Activated CD4-positive, alpha-beta memory T cell treated with anti-CD3 and anti-CD28 coated beads for 36 hours (primary cell): ENCODE results near the gene RNF207. TPM values are rescaled to one million over a fixed set of nuclear protein-coding genes. Genes with fewer than 3 reads are reported as not detected.

Source experiments
- CTCF ChIA-PET: fragments of 350-600 bp; sonication (Branson Sonifier 250); formaldehyde crosslinking; loops from one replicate; lab custom pipeline; 2021; ENCODE audit warnings: antibody characterized with exemption, inconsistent platforms; lab: Charles Lee
- POLR2A ChIA-PET: fragments of 350-600 bp; sonication (Branson Sonifier 250); formaldehyde crosslinking; loops from one replicate; lab custom pipeline; 2021; ENCODE audit warnings: antibody characterized with exemption; lab: Charles Lee
- DNase-seq: peaks from one replicate; pipeline ENCODE4 v3.0.0-alpha.2; 2020
- H3K27ac Mint-ChIP-seq: one replicate; pipeline ENCODE4 v1.8.0; 2021; ENCODE audit warnings: mixed read lengths
- H3K27me3 Mint-ChIP-seq: one replicate; pipeline ENCODE4 v1.8.0; 2021; ENCODE audit warnings: mixed read lengths
- H3K36me3 Mint-ChIP-seq: one replicate; pipeline ENCODE4 v1.8.0; 2021; ENCODE audit warnings: mixed read lengths
- H3K4me1 Mint-ChIP-seq: one replicate; pipeline ENCODE4 v1.8.0; 2021; ENCODE audit warnings: low read depth, mixed read lengths
- H3K4me3 Mint-ChIP-seq: one replicate; pipeline ENCODE4 v1.8.0; 2021; ENCODE audit warnings: mild to moderate bottlenecking, mixed read lengths
- H3K9me3 Mint-ChIP-seq: one replicate; pipeline ENCODE4 v1.8.0; 2021; ENCODE audit warnings: mixed read lengths
- intact Hi-C: fragments of 100-400 bp; cut with micrococcal nuclease; formaldehyde crosslinking; loops from one replicate; pipeline ENCODE4 v1.15.1; 2023
- total RNA-seq, 2 experiments: library from RNA; stranded (reverse); gene quantifications; one replicate each; pipeline ENCODE4 v1.2.3, GENCODE V29; 2021

RNF207 gene
- total RNA-seq, 2 experiments from 2014 or later, result 14.7 to 18.4 TPM

- ChIA-PET CTCF (interaction anchor here (0.8 to 3.0 kb wide), 6 partner anchors 35 to 249 kb away, joined by 3 to 12 read pairs (median 3); partner anchors contain the start of gene RNF207), POLR2A (no interaction called here)
Measured at GRCh38 chr1:6241107-6241886, 35.4 kb downstream of the RNF207 start.

GRCh38 chr1:6241887-6242740, 36.2 kb downstream of the RNF207 start:
- Mint-ChIP-seq H3K36me3 (peaks cover 3% of the 10 kb centered on the region), H3K27ac (no peak overlapping the region), H3K4me3 (no peak overlapping the region), H3K9me3 (no peaks in the 10 kb centered on the region), H3K4me1 (peaks cover 8% of the 10 kb centered on the region), H3K27me3 (peaks cover 47% of the 10 kb centered on the region)
- CTCF ChIA-PET, result interaction anchor here (0.5 to 3.0 kb wide), 13 partner anchors 7 to 248 kb away, joined by 3 to 12 read pairs (median 3); partner anchors contain the start of gene RNF207
- intact Hi-C loops, result no loop called here
- POLR2A ChIA-PET, result no interaction called here
- DNase-seq, result no peak

More at GRCh38 chr1:6241107-6241886, 35.4 kb downstream of the RNF207 start:
- H3K27ac Mint-ChIP-seq, result no peak overlapping the region
- no peak overlapping the region for H3K4me3 Mint-ChIP-seq
- intact Hi-C loops, result no loop called here
- DNase-seq, result no peak
- H3K36me3 Mint-ChIP-seq, result no peaks in the 10 kb centered on the region
- no peaks in the 10 kb centered on the region for H3K9me3 Mint-ChIP-seq
- peaks cover 4% of the 10 kb centered on the region for H3K4me1 Mint-ChIP-seq
- H3K27me3 Mint-ChIP-seq, result peaks cover 41% of the 10 kb centered on the region

GRCh38 chr1:6243053-6243834, 37.3 kb downstream of the RNF207 start:
- POLR2A ChIA-PET, result interaction anchor here (1.5 kb wide), 1 partner anchor 43 kb away, joined by 3 read pairs; no protein-coding TSS in a partner anchor

DNA sequence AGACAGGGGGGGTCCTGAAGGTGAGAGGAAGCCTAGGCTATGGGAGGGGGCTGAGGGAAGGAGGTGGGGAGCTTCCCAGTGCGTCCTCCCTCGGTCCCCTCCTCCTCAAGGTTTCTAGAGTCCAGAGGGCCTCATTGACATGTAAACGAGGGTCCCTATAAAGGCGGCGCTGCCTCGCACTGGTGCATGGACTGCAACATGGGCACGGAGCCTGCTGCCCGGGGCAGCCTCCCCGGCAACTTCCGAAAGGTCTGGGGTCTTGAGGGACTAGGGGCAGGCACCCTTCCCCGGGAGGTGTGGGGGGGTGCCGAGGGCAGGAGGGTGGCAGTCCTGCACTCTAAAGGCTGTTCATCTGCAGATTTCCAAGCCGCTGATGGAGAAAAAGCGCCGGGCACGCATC, 38.1 kb downstream of the RNF207 start, which contains the start of gene HES3:
Gene HES3, plus strand, starts transcription at position 187 of the 400 bp plus-strand sequence. Its CDS starts 187 bp downstream, at position 374.
- CTCF ChIA-PET, result interaction anchor here (0.8 to 3.7 kb wide), 6 partner anchors 7 to 171 kb away, joined by 3 to 41 read pairs (median 4); partner anchors contain the start of genes ICMT and RNF207
- H3K9me3 Mint-ChIP-seq, result no peaks in the 10 kb centered on the region
- H3K27me3 Mint-ChIP-seq, result peaks cover 57% of the 10 kb centered on the region
- POLR2A ChIA-PET, result interaction anchor here (0.9 to 1.5 kb wide), 2 partner anchors 38 to 44 kb away, joined by 3 read pairs; no protein-coding TSS in a partner anchor
- peaks cover 8% of the 10 kb centered on the region for H3K4me1 Mint-ChIP-seq
- no peak within 1 kb of the TSS for H3K4me3 Mint-ChIP-seq
- no peak within 1 kb of the TSS for H3K27ac Mint-ChIP-seq
- intact Hi-C loops, result loop anchor here (2.0 kb wide), 2 partner anchors 35 to 135 kb away; no protein-coding TSS in a partner anchor
- DNase-seq, result no peak
- peaks cover 3% of the 10 kb centered on the region for H3K36me3 Mint-ChIP-seq

More at GRCh38 chr1:6243053-6243834, 37.3 kb downstream of the RNF207 start:
- Mint-ChIP-seq H3K36me3 (peaks cover 3% of the 10 kb centered on the region), H3K4me3 (no peak overlapping the region), H3K27ac (no peak overlapping the region), H3K27me3 (peaks cover 56% of the 10 kb centered on the region), H3K9me3 (no peaks in the 10 kb centered on the region), H3K4me1 (peaks cover 8% of the 10 kb centered on the region)
- intact Hi-C loops, result no loop called here
- CTCF ChIA-PET, result interaction anchor here (0.5 to 3.0 kb wide), 11 partner anchors 9 to 247 kb away, joined by 3 to 12 read pairs (median 3); partner anchors contain the start of gene RNF207
- no peak for DNase-seq

DNA sequence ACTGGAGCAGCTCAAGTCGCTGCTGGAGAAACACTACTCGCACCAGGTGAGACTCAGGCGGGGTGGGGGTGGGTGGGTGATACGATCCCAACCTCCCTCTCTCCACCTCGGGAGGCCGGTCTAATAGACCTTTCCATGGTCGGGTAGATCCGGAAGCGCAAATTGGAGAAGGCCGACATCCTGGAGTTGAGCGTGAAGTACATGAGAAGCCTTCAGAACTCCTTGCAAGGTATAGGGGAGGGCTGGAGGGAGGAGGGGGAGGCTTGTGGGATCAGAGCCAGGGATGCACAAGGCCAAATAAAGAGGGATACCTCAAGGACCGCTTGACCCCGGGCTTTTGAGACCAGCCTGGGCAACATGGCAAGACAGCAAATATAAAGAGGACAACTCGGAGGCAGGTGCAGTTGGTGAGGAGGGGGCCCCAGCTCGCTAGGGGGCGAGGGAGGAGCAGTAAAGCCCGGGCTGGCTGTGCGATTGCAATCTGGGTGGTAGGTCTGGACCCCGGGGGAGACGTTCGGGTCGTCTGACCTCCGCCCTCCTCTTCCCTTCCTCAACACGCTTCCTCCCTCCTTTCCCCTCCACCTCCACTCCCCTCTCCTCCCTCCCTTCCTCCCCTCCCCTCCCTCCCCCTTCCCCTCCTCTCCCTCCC, 38.6 kb downstream of the RNF207 start:
- CTCF ChIA-PET, result interaction anchor here (0.6 to 4.8 kb wide), 22 partner anchors 8 to 196 kb away, joined by 3 to 60 read pairs (median 4); partner anchors contain the start of genes HES2, ICMT and RNF207
- POLR2A ChIA-PET, result interaction anchor here (0.9 kb wide), 1 partner anchor 38 kb away, joined by 3 read pairs; no protein-coding TSS in a partner anchor
- Mint-ChIP-seq H3K27me3 (peaks cover 54% of the 10 kb centered on the region), H3K4me3 (no peak overlapping the region), H3K36me3 (peaks cover 3% of the 10 kb centered on the region), H3K4me1 (peaks cover 8% of the 10 kb centered on the region), H3K9me3 (no peaks in the 10 kb centered on the region), H3K27ac (no peak overlapping the region)
- intact Hi-C loops, result loop anchor here (2.0 to 5.0 kb wide), 3 partner anchors 36 to 178 kb away; partner anchors contain the start of gene ESPN
- DNase-seq, result no peak

DNA sequence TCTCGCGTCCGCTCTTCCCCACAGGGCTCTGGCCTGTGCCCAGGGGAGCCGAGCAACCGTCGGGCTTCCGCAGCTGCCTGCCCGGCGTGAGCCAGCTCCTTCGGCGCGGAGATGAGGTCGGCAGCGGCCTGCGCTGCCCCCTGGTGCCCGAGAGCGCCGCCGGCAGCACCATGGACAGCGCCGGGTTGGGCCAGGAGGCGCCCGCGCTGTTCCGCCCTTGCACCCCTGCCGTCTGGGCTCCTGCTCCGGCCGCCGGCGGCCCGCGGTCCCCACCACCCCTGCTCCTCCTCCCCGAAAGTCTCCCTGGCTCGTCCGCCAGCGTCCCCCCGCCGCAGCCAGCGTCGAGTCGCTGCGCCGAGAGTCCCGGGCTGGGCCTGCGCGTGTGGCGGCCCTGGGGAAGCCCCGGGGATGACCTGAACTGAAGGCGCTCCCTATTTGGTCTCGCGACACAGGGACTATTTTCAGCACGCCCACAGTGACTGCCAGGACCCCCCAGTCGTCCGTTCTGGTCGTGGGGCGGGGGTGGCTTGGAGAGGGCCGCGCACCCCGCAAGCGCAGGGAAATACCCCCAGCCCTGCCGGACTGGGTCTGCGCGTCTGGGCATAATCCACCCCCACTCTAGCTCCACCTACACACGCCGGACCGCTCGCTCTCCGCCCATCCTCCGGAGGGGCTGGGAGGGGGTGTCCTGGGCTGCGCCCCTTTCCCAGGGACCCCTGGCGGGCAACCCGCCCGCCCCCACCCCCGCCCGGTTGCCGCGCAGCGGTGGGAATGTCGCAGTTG, 39.4 kb downstream of the RNF207 start:
- Mint-ChIP-seq H3K9me3 (no peaks in the 10 kb centered on the region), H3K4me3 (no peak overlapping the region), H3K4me1 (peaks cover 8% of the 10 kb centered on the region), H3K27ac (no peak overlapping the region), H3K27me3 (peaks cover 56% of the 10 kb centered on the region), H3K36me3 (peaks cover 3% of the 10 kb centered on the region)
- ChIA-PET POLR2A (interaction anchor here (0.9 kb wide), 2 partner anchors 39 to 148 kb away, joined by 3 read pairs; partner anchors contain the start of gene ACOT7), CTCF (interaction anchor here (0.6 to 4.8 kb wide), 36 partner anchors 9 to 243 kb away, joined by 3 to 60 read pairs (median 6); partner anchors contain the start of genes ACOT7, HES2, ICMT and RNF207)
- peak; percentile 84 for DNase-seq
- intact Hi-C loops, result loop anchor here (2.0 to 5.0 kb wide), 3 partner anchors 36 to 177 kb away; partner anchors contain the start of gene ESPN

DNA sequence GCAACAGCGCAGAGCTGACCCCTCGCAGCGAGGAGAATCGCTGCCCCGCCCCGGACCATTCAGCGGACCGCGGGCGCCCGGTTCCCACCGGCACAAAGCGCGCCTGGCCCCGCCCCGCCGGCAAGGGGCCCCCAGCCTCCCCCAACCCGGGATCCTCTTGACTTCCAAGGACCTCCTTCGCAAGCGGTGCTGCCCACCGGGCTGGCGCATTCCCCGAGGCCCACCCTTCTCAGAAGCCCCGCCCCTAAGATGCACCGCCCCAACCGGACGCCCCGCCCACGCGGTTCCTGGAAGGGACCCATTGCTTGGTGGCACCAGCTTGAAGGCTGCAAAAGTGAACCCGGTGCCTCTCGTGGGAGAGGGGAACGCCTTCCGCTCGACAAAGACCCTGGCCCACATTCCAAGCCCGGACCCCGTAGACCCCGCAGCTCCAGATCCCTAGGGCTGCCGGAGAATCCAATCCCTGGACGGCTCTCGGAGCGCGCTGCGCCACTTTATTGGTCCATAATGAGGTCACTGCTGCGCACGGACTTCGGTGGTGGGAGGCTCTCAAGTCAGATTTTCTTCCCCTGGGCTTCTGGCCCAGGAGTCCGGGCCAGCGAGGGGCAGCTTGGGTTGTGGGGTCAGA, 40.1 kb downstream of the RNF207 start:
- Mint-ChIP-seq H3K4me1 (peaks cover 8% of the 10 kb centered on the region), H3K36me3 (peaks cover 3% of the 10 kb centered on the region), H3K4me3 (no peak overlapping the region), H3K27me3 (peaks cover 57% of the 10 kb centered on the region), H3K27ac (no peak overlapping the region), H3K9me3 (no peaks in the 10 kb centered on the region)
- intact Hi-C loops, result loop anchor here (1.0 to 5.0 kb wide), 5 partner anchors 37 to 176 kb away; partner anchors contain the start of gene ESPN
- POLR2A ChIA-PET, result interaction anchor here (0.9 kb wide), 1 partner anchor 147 kb away, joined by 3 read pairs; the partner anchor contains the start of gene ACOT7
- CTCF ChIA-PET, result interaction anchor here (0.7 to 4.8 kb wide), 36 partner anchors 9 to 249 kb away, joined by 3 to 60 read pairs (median 8); partner anchors contain the start of genes ACOT7, GPR153, HES2 and ICMT
- DNase-seq, result peak; percentile 62

DNA sequence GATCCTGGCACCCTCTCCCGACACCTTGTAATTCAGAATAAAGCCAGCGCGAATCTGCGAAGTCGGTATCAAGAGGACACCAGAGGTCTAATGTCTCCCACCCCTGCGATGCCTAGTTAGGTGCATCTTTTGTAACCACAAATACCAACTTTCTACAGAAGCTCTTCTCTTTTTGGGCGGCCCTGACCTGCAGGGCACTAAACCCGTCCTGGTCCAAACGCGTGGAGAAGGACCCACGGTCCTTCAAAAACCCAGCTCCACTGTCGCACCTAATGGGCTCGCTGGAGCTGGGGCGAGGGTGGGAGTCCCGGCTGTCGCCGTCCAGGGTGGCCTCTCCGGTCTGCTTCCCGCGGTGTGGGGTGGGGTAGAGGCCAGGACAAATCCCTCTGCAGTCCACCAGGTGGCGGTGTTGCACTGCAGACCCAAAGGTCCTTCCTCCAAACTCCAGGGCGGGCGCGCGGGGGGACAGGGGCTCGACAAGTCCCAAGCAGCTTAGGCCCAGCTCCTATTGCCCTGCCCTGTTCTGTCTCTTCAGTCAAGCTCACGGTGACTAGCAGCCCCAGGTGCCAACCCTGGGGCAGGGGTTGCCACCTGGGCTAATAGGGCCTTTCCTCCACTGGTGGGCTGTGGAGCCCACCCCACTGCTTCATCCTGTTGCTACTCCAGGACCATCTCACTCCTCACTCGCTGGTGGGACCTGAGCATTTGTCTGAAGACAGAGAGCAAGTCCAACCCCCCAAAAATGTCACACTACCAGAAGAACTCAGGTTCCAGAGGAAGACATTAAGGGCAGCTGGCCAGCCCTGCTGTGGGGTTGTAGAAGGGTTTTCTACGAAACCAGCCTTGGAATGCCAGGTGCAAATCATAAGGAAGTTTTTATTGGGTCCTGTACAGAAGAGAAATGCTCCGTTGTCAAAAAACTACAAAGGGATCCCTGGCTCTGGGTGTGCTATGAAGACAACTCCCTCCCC, 40.9 kb downstream of the RNF207 start:
- intact Hi-C loops, result loop anchor here (1.0 to 5.0 kb wide), 3 partner anchors 97 to 176 kb away; partner anchors contain the start of gene ESPN
- ChIA-PET CTCF (interaction anchor here (0.7 to 4.8 kb wide), 43 partner anchors 10 to 248 kb away, joined by 3 to 60 read pairs (median 7); partner anchors contain the start of genes ACOT7, GPR153, HES2 and ICMT), POLR2A (interaction anchor here (0.9 kb wide), 1 partner anchor 146 kb away, joined by 3 read pairs; the partner anchor contains the start of gene ACOT7)
- peaks cover 52% of the 10 kb centered on the region for H3K27me3 Mint-ChIP-seq
- peak overlapping the region; percentile 30 for H3K27ac Mint-ChIP-seq
- H3K36me3 Mint-ChIP-seq, result peaks cover 3% of the 10 kb centered on the region
- no peaks in the 10 kb centered on the region for H3K9me3 Mint-ChIP-seq
- H3K4me3 Mint-ChIP-seq, result peak overlapping the region; percentile 53
- DNase-seq, result peak; percentile 85
- peaks cover 5% of the 10 kb centered on the region for H3K4me1 Mint-ChIP-seq
